Cardiac muscle cell (in vitro differentiated cells and primary cell): ENCODE results near the gene GANAB. TPM values are rescaled to one million over a fixed set of nuclear protein-coding genes. Genes with fewer than 3 reads are reported as not detected.

Experiments used
- DNase-seq, 2 donors: peaks; one replicate each; pipeline versions ENCODE4 v3.0.0 to v3.0.0-alpha.2; 2010 to 2017; ENCODE audit warnings: low read depth in 1 of 2, low spot score in 1 of 2
- H3K27ac ChIP-seq: fragments of 200-600 bp; sonication (generic); 2 replicates; pipeline ENCODE4 v1.5.1; 2016
- H3K27me3 ChIP-seq: fragments of 200-600 bp; sonication (generic); 2 replicates; pipeline ENCODE4 v1.6.0; 2016; ENCODE audit warnings: control low read depth
- H3K36me3 ChIP-seq: fragments of 200-600 bp; sonication (generic); 2 replicates; pipeline ENCODE4 v1.5.1; 2016; ENCODE audit warnings: control low read depth
- H3K4me1 ChIP-seq: fragments of 200-600 bp; sonication (generic); 2 replicates; pipeline ENCODE4 v1.8.1; 2017; ENCODE audit warnings: low read depth, mild to moderate bottlenecking, mixed run types
- H3K4me3 ChIP-seq: fragments of 200-600 bp; sonication (generic); 2 replicates; pipeline ENCODE4 v1.5.1; 2016; ENCODE audit warnings: mild to moderate bottlenecking
- H3K9me3 ChIP-seq: fragments of 200-600 bp; sonication (generic); 2 replicates; pipeline ENCODE4 v1.5.1; 2017; ENCODE audit warnings: low read depth, mild to moderate bottlenecking, control low read depth
- polyA plus RNA-seq: library from polyadenylated mRNA; unstranded; fragments of >200 nt; fragmentation: Nextera tagmentation; extraction: Ambion mirVana; gene quantifications from 2 replicates; pipeline ENCODE4 v1.2.1, GENCODE V29; 2016
- total RNA-seq: library from RNA; depleted of rRNA; stranded (reverse); fragments of >200 nt; gene quantifications from 2 replicates; pipeline ENCODE4 v1.2.3, GENCODE V29; 2016
- TF ChIP-seq, protein P1 (sequence below): IDR thresholded peaks from 2 replicates; pipeline ENCODE4 v1.5.1; 2012; ENCODE audit warnings: low read depth, mild to moderate bottlenecking, low read length

The GANAB gene
- total and polyA plus RNA-seq, 2 experiments from 2014 or later, result 110 to 143 TPM

GRCh38 chr11:62612366-62613290 lies 33.8 kb downstream of the GANAB start, which contains the start of the genes EML3 and ROM1:
TSS of gene EML3 (minus strand) at chr11:62612775. CDS start at chr11:62612457, 318 bp downstream.
TSS of gene ROM1 (plus strand) at chr11:62613257. CDS start at chr11:62613282, 25 bp downstream.
- no peaks in the 10 kb centered on the region for H3K4me1 ChIP-seq
- TF ChIP-seq, protein P1, sequence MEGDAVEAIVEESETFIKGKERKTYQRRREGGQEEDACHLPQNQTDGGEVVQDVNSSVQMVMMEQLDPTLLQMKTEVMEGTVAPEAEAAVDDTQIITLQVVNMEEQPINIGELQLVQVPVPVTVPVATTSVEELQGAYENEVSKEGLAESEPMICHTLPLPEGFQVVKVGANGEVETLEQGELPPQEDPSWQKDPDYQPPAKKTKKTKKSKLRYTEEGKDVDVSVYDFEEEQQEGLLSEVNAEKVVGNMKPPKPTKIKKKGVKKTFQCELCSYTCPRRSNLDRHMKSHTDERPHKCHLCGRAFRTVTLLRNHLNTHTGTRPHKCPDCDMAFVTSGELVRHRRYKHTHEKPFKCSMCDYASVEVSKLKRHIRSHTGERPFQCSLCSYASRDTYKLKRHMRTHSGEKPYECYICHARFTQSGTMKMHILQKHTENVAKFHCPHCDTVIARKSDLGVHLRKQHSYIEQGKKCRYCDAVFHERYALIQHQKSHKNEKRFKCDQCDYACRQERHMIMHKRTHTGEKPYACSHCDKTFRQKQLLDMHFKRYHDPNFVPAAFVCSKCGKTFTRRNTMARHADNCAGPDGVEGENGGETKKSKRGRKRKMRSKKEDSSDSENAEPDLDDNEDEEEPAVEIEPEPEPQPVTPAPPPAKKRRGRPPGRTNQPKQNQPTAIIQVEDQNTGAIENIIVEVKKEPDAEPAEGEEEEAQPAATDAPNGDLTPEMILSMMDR, result peak; percentile 74
- no peaks in the 10 kb centered on the region for H3K27me3 ChIP-seq
- H3K9me3 ChIP-seq, result no peaks in the 10 kb centered on the region
- H3K27ac ChIP-seq, result peak within 1 kb of the TSS; percentile 76
- peak within 1 kb of the TSS; percentile 55 for H3K4me3 ChIP-seq
- H3K36me3 ChIP-seq, result no peaks in the 10 kb centered on the region
- peak; percentile 90 to 97 for DNase-seq

DNA sequence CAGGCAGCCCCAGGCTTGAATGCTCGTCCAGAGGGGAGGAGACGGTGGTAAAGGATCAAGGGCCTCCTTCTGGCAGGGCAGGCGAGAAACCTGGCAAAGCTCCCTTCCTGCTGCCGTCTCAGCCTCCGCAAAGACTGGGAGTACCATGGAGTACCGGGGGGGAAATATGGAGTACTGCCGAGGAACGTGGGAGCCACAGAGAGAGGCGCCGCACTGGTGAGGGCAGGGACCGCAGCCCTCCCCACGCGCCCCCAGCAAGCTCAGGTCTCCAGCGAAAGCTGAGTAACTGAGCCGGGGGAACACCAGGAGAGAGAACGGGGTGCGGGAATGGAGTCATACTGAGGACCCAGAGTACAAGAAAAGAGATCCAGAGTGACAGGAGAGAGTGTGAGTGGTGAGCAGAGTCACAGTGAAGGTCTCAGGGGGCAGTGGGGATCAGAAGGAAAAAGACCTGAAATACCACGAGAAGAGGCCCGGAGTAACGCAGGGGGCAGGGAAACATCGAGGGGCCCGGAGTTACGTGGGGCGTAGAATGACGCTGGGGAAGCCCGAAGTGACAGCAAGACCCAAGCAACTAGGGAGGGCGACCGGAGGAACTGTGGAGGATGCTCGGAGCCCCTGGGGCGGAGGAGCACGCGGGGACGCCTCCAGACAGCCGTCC lies 34.6 kb downstream of the GANAB start:
- no peaks in the 10 kb centered on the region for H3K27me3 ChIP-seq
- H3K9me3 ChIP-seq, result no peaks in the 10 kb centered on the region
- TF ChIP-seq, protein P1, result peak; percentile 12
- H3K36me3 ChIP-seq, result no peaks in the 10 kb centered on the region
- peak in 1 of 2 donors; percentile 87 for DNase-seq
- peak overlapping the region; percentile 55 for H3K4me3 ChIP-seq
- peak overlapping the region; percentile 59 for H3K27ac ChIP-seq
- H3K4me1 ChIP-seq, result peaks cover 5% of the 10 kb centered on the region

DNA sequence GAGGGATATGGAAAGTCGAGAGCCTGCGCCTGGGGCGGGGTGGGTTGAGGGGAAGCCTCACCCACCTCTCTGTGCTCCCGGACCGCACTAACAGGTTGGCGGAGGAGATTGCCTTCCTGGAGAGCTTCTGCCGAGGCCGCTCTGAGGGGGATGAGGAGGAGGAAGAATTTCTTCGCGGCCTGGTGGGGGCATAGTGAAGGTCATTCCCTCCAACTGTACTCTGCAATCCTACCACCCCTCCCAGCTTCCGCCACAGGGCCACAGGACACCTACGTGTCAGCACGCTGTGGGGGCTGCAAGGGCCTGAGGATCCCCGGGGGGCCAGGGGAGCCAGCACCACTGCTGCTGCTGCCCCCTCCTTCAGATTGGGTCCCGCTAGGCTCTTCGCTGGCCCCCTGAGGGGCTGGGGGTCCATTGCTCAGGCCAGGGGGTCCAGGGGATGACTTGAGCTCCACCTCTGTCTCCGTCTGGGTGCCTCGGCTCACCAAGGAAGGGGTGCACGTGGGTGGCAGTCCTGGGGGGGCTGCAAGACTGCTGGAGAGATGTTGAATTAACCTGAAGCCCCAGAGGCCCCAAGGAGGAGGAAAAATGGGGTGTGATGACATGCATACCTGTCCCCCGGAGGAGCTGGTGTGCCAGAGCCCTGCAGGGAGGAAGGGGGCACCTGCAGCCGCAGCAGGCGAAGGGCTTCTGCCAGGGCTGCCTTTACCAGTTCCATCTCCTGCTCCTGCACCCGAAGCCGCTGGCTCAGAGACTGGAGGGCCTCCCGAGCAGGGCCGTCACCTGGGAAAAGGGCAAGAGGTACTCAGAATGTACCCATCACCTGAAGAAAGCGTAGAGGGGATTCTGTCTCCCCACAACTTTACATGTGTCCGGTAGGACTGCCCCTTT lies 35.4 kb downstream of the GANAB start:
- H3K27ac ChIP-seq, result peak overlapping the region; percentile 59
- TF ChIP-seq, protein P1, result no peak
- peaks cover 6% of the 10 kb centered on the region for H3K4me1 ChIP-seq
- H3K9me3 ChIP-seq, result no peaks in the 10 kb centered on the region
- DNase-seq, result no peak
- H3K36me3 ChIP-seq, result no peaks in the 10 kb centered on the region
- H3K27me3 ChIP-seq, result no peaks in the 10 kb centered on the region
- peak overlapping the region; percentile 55 for H3K4me3 ChIP-seq

GRCh38 chr11:62610403-62610802 lies 36.0 kb downstream of the GANAB start:
- H3K9me3 ChIP-seq, result no peaks in the 10 kb centered on the region
- no peak overlapping the region for H3K4me3 ChIP-seq
- peaks cover 6% of the 10 kb centered on the region for H3K4me1 ChIP-seq
- DNase-seq, result no peak
- H3K36me3 ChIP-seq, result no peaks in the 10 kb centered on the region
- TF ChIP-seq, protein P1, result no peak
- H3K27me3 ChIP-seq, result no peaks in the 10 kb centered on the region
- no peak overlapping the region for H3K27ac ChIP-seq

DNA sequence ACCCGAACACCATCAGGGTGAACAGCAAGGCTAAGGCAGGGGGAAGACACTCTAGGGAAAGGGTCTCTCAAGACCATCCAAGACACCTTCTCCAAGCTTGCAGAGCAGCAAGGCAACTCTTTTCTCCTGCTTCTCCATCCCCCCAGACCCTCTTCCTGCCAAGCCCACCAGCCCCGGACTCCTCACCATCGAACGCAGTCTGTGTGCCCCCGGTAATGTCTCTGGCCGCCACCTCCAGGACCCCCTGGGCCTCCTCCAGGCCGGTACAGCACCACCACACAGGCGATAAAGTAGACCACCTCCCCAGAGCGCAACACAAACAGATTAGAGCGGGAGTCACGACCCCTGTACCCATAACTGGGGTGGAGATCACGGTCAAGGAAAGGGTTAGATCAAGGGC lies 37.6 kb downstream of the GANAB start:
- H3K36me3 ChIP-seq, result no peaks in the 10 kb centered on the region
- no peaks in the 10 kb centered on the region for H3K27me3 ChIP-seq
- no peak for DNase-seq
- no peaks in the 10 kb centered on the region for H3K9me3 ChIP-seq
- no peak overlapping the region for H3K4me3 ChIP-seq
- peaks cover 8% of the 10 kb centered on the region for H3K4me1 ChIP-seq
- H3K27ac ChIP-seq, result no peak overlapping the region
- TF ChIP-seq, protein P1, result no peak
